A673 (cell line): ENCODE results near the gene TYR. TPM values are rescaled to one million over a fixed set of nuclear protein-coding genes. Genes with fewer than 3 reads are reported as not detected.
"Not testable (repeated sequence)": the region's sequence is repeated elsewhere in the genome, so short reads cannot be mapped to it uniquely, and the experiment has no call there.

Experiments
- BruUV-seq: library from RNA; stranded (reverse); fragments of 400-500 nt; replicated peaks from 2 replicates; lab custom pipeline; 2021; lab: Mats Ljungman, UMichigan
- CTCF ChIA-PET: fragments of 300-600 bp; sonication (Branson Sonifier 250); formaldehyde crosslinking; loops from one replicate; lab custom pipeline; 2022; ENCODE audit warnings: antibody characterized with exemption; lab: Charles Lee
- POLR2A ChIA-PET: fragments of 300-600 bp; sonication (Branson Sonifier 250); formaldehyde crosslinking; loops from one replicate; lab custom pipeline; 2022; ENCODE audit warnings: antibody characterized with exemption; ENCODE audit not compliant: low non-redundant PET; lab: Charles Lee
- DNase-seq: peaks from one replicate; pipeline ENCODE4 v3.0.0-alpha.2; 2015; ENCODE audit warnings: low spot score
- H3K27ac ChIP-seq: fragments of 200-600 bp; sonication (generic); 2 replicates; pipeline ENCODE4 v1.5.1; 2016; ENCODE audit warnings: mixed run types, low read depth, mild to moderate bottlenecking, mixed read lengths, antibody characterized with exemption, low read length; ENCODE audit not compliant: poor library complexity, severe bottlenecking
- H3K27me3 ChIP-seq: fragments of 200-600 bp; sonication (generic); replicated peaks from 2 replicates; pipeline ENCODE4 v1.6.1; 2017; ENCODE audit warnings: mixed run types, low read depth, mild to moderate bottlenecking, mixed read lengths, antibody characterized with exemption, low read length; ENCODE audit not compliant: insufficient read depth, poor library complexity
- H3K36me3 ChIP-seq: fragments of 200-600 bp; sonication (generic); 2 replicates; pipeline ENCODE4 v1.6.1; 2016; ENCODE audit warnings: mixed run types, mild to moderate bottlenecking, mixed read lengths, antibody characterized with exemption, low read length; ENCODE audit not compliant: insufficient read depth, poor library complexity, severe bottlenecking
- H3K4me1 ChIP-seq: fragments of 200-600 bp; sonication (generic); 2 replicates; pipeline ENCODE4 v1.6.1; 2017; ENCODE audit warnings: mixed run types, mild to moderate bottlenecking, mixed read lengths, antibody characterized with exemption, low read length; ENCODE audit not compliant: insufficient read depth, poor library complexity, severe bottlenecking
- H3K4me3 ChIP-seq: fragments of 200-600 bp; sonication (generic); 2 replicates; pipeline ENCODE4 v1.5.1; 2016; ENCODE audit warnings: low read depth, mixed run types, mild to moderate bottlenecking, mixed read lengths, low read length; ENCODE audit not compliant: poor library complexity, severe bottlenecking
- H3K9me3 ChIP-seq: fragments of 200-600 bp; sonication (generic); 2 replicates; pipeline ENCODE4 v1.6.1; 2016; ENCODE audit warnings: mixed run types, low read depth, mild to moderate bottlenecking, mixed read lengths, antibody characterized with exemption, low read length; ENCODE audit not compliant: poor library complexity, severe bottlenecking
- CTCF ChIP-seq: fragments of 300-800, 200-600 bp; sonication (generic); conservative IDR thresholded peaks from 2 replicates; pipeline ENCODE4 v1.5.1; 2017; ENCODE audit warnings: low read depth, mild to moderate bottlenecking, antibody characterized with exemption, low read length, moderate library complexity, mixed read lengths
- EZH2 ChIP-seq: fragments of 200-600 bp; sonication (generic); IDR thresholded peaks from 2 replicates; pipeline ENCODE4 v1.6.1; 2017; ENCODE audit warnings: borderline replicate concordance, low read depth, mild to moderate bottlenecking, mixed read lengths, antibody characterized with exemption, low read length; ENCODE audit not compliant: poor library complexity, severe bottlenecking
- intact Hi-C: fragments of 100-400 bp; cut with micrococcal nuclease; formaldehyde crosslinking; loops from one replicate; pipeline ENCODE4 v1.10.0; 2022; ENCODE audit not compliant: unreplicated experiment
- total RNA-seq: library from RNA; stranded (reverse); gene quantifications from 2 replicates; pipeline ENCODE4 v1.2.3, GENCODE V29; 2021

The TYR gene
- total RNA-seq, 1 experiment from 2014 or later = not detected

GRCh38 chr11:89321401-89321800 lies 143.7 kb downstream of the TYR start:
- no TSS peak for BruUV-seq
- intact Hi-C loops = no loop called here
- Histone ChIP-seq H3K4me1 (no peaks in the 10 kb centered on the region), H3K27ac (no peak overlapping the region), H3K27me3 (no peaks in the 10 kb centered on the region), H3K36me3 (no peaks in the 10 kb centered on the region), H3K4me3 (no peak overlapping the region), H3K9me3 (no peaks in the 10 kb centered on the region)
- ChIA-PET POLR2A (no interaction called here), CTCF (no interaction called here)
- TF ChIP-seq CTCF (no peak), EZH2 (no peak)
- no peak for DNase-seq

GRCh38 chr11:89327885-89328284 lies 150.2 kb downstream of the TYR start:
- intact Hi-C loops = no loop called here
- TF ChIP-seq CTCF (no peak), EZH2 (no peak)

GRCh38 chr11:89331940-89332339 lies 154.3 kb downstream of the TYR start:
- POLR2A ChIA-PET, H3K27me3 ChIP-seq, CTCF ChIA-PET, H3K9me3 ChIP-seq, H3K27ac ChIP-seq, DNase-seq, H3K4me3 ChIP-seq, H3K36me3 ChIP-seq, H3K4me1 ChIP-seq, BruUV-seq: not testable (repeated sequence)
- intact Hi-C loops = loop anchor here (5.0 kb wide), 1 partner anchor 280 kb away; no protein-coding TSS in a partner anchor

More at GRCh38 chr11:89327885-89328284, 150.2 kb downstream of the TYR start:
- no TSS peak for BruUV-seq
- Histone ChIP-seq H3K36me3 (no peaks in the 10 kb centered on the region), H3K27ac (no peak overlapping the region), H3K27me3 (no peaks in the 10 kb centered on the region), H3K9me3 (no peaks in the 10 kb centered on the region), H3K4me1 (no peaks in the 10 kb centered on the region), H3K4me3 (no peak overlapping the region)
- ChIA-PET CTCF (no interaction called here), POLR2A (no interaction called here)
- no peak for DNase-seq

- H3K36me3 ChIP-seq, H3K4me3 ChIP-seq, CTCF ChIA-PET, H3K9me3 ChIP-seq, H3K27ac ChIP-seq, POLR2A ChIA-PET, H3K27me3 ChIP-seq, BruUV-seq, H3K4me1 ChIP-seq: not testable (repeated sequence)
- intact Hi-C loops = loop anchor here (5.0 kb wide), 1 partner anchor 279 kb away; no protein-coding TSS in a partner anchor
- peak; percentile 58 for TF ChIP-seq CTCF
- DNase-seq = peak; percentile 30
Observed at GRCh38 chr11:89333704-89334103, 156.0 kb downstream of the TYR start.

- POLR2A ChIA-PET, intact Hi-C loops, BruUV-seq, H3K27me3 ChIP-seq, H3K27ac ChIP-seq, DNase-seq, H3K4me3 ChIP-seq, H3K4me1 ChIP-seq, H3K9me3 ChIP-seq, CTCF ChIA-PET, H3K36me3 ChIP-seq: not testable (repeated sequence)
Observed at GRCh38 chr11:89337100-89337650, 159.5 kb downstream of the TYR start.
